GM18502 (cell line): ENCODE data around the gene CHMP5.

Source experiments
- ATAC-seq: cut with Tn5 transposase; IDR thresholded peaks from one replicate; pipeline ENCODE4 v1.9.1; 2021; ENCODE audit warnings: mild to moderate bottlenecking; ENCODE audit not compliant: unreplicated experiment, poor library complexity

CHMP5 gene

GRCh38 chr9:33241298-33241697 lies 23.6 kb upstream of the CHMP5 start:
- ATAC-seq, result no peak

- ATAC-seq, result no peak
Observed at GRCh38 chr9:33242609-33243134, 22.2 kb upstream of the CHMP5 start.

GRCh38 chr9:33244137-33244784 lies 20.6 kb upstream of the CHMP5 start:
- ATAC-seq, result no peak

GRCh38 chr9:33245341-33245740 lies 19.5 kb upstream of the CHMP5 start:
- ATAC-seq, result no peak

GRCh38 chr9:33246269-33246860 lies 18.5 kb upstream of the CHMP5 start:
- ATAC-seq, result no peak

- no peak for ATAC-seq
Observed at GRCh38 chr9:33248606-33249005, 16.2 kb upstream of the CHMP5 start.

GRCh38 chr9:33249087-33249658 lies 15.7 kb upstream of the CHMP5 start:
- peak; percentile 56 for ATAC-seq

GRCh38 chr9:33249983-33250382 lies 14.9 kb upstream of the CHMP5 start:
- no peak for ATAC-seq

- no peak for ATAC-seq
Observed at GRCh38 chr9:33250458-33250995, 14.3 kb upstream of the CHMP5 start.

- no peak for ATAC-seq
Observed at GRCh38 chr9:33254211-33254610, 10.6 kb upstream of the CHMP5 start.

- no peak for ATAC-seq
Observed at GRCh38 chr9:33255014-33255413, 9.8 kb upstream of the CHMP5 start.

GRCh38 chr9:33255471-33255870 lies 9.4 kb upstream of the CHMP5 start:
- no peak for ATAC-seq

GRCh38 chr9:33256236-33256635 lies 8.6 kb upstream of the CHMP5 start:
- no peak for ATAC-seq

GRCh38 chr9:33257276-33257675 lies 7.6 kb upstream of the CHMP5 start:
- no peak for ATAC-seq

- no peak for ATAC-seq
Observed at GRCh38 chr9:33260372-33260771, 4.5 kb upstream of the CHMP5 start.

- ATAC-seq, result peak; percentile 5
Observed at GRCh38 chr9:33263131-33264002, 1.5 kb upstream of the CHMP5 start.

GRCh38 chr9:33264003-33264472 lies 811 bp upstream of the CHMP5 start:
- peak; percentile 33 for ATAC-seq

- ATAC-seq, result no peak
Observed at GRCh38 chr9:33265211-33265865, 489 bp downstream of the CHMP5 start.

- no peak for ATAC-seq
Observed at GRCh38 chr9:33267151-33267767, 2.4 kb downstream of the CHMP5 start.
